ENCODE data around the gene FARS2. TPM values are rescaled to one million over a fixed set of nuclear protein-coding genes. Genes with fewer than 3 reads are reported as not detected.

Gene FARS2
- total RNA-seq, 4 donors from 2014 or later: 8.3 to 18.5 (median 13.0) TPM

DNA sequence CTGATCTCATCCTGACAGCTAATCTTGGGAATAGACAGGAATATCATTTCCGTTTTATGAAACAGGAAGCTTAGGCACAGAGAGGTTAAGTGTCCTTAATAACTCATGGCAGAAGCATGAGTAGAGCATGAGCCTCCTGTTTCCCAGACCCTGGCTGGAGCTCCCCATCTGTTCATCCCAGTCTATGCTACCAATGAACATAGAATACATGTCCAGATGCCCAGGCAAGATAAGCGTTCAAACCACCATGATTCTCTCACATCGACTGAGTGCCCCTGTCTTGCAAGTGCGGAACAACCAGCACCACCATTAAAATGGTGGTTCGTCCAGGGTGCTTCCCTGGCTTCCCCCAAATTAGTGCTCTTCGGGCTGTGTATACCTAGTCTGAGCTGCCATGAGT, 217.1 kb downstream of the FARS2 start:
- Histone ChIP-seq H3K27me3 (no peaks in the 10 kb centered on the region), H3K27ac (no peak overlapping the region), H3K4me1 (peaks cover 0 to 11% (median 0%) of the 10 kb centered on the region in 3 donors), H3K4me3 (no peak overlapping the region), H3K9me3 (no peaks in the 10 kb centered on the region), H3K36me3 (no peaks in the 10 kb centered on the region)
- intact Hi-C loops (cut with DNase I): no loop called here
- TF ChIP-seq POLR2A (IDR thresholded peaks at IDR 0.05): no peak
- TF ChIP-seq, protein P1, sequence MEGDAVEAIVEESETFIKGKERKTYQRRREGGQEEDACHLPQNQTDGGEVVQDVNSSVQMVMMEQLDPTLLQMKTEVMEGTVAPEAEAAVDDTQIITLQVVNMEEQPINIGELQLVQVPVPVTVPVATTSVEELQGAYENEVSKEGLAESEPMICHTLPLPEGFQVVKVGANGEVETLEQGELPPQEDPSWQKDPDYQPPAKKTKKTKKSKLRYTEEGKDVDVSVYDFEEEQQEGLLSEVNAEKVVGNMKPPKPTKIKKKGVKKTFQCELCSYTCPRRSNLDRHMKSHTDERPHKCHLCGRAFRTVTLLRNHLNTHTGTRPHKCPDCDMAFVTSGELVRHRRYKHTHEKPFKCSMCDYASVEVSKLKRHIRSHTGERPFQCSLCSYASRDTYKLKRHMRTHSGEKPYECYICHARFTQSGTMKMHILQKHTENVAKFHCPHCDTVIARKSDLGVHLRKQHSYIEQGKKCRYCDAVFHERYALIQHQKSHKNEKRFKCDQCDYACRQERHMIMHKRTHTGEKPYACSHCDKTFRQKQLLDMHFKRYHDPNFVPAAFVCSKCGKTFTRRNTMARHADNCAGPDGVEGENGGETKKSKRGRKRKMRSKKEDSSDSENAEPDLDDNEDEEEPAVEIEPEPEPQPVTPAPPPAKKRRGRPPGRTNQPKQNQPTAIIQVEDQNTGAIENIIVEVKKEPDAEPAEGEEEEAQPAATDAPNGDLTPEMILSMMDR (IDR thresholded peaks at IDR 0.05): no peak
- 94 to 96% methylated on average over 6 of the region's 6 CpGs for WGBS, 2 donors
- DNase-seq: no peak

DNA sequence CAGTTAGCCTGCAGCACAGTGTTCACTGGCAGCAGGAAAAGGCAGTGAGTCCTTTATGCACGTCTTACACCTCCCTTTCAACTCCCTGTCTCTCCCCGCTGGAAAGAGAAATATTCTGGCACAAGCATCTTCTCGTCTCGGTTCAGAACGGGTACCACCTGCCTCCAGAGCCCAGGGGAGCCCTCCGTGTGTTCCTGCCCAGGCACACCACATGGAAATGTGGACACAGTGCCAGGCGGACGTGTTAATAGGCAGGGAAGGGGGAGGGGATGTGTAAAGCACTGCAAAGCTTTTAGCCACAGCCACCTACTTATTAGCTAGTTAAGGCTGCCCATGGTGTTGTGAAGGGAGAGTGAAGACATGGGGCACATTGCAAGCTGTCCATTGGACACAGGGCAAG, 219.7 kb downstream of the FARS2 start:
- Histone ChIP-seq H3K27me3 (no peaks in the 10 kb centered on the region), H3K9me3 (no peaks in the 10 kb centered on the region), H3K4me3 (peak overlapping the region in 2 of 4 donors; percentile 8 to 19), H3K4me1 (peaks cover 0 to 11% (median 0%) of the 10 kb centered on the region in 3 donors), H3K27ac (no peak overlapping the region), H3K36me3 (no peaks in the 10 kb centered on the region)
- DNase-seq: no peak
- WGBS, 2 donors: 39 to 49% methylated on average over 5 to 6 of the region's 8 CpGs
- intact Hi-C loops (cut with DNase I): no loop called here
- TF ChIP-seq POLR2A (IDR thresholded peaks at IDR 0.05): no peak
- TF ChIP-seq, protein P1 (IDR thresholded peaks at IDR 0.05): no peak

DNA sequence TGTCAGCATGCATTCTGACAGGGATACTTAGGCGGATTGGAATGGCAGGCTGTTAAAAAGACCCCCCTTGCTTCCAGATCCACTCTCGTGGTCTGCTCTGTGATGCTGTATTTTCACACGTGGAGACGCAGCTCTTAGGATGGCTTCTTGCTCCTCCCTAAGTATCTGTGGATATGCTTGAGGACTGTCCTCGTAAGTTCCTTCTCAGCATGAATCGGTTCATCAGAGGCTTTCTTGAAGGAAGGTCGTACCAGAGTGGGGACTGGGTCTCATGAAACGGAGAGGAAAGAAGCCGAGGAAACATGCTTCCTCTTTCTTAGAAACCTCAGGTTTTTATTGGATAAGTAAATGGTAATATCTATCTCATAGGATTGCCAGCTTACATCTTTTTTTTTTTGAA, 220.4 kb downstream of the FARS2 start:
- TF ChIP-seq POLR2A (IDR thresholded peaks at IDR 0.05): no peak
- TF ChIP-seq, protein P1 (IDR thresholded peaks at IDR 0.05): no peak
- H3K27ac ChIP-seq: no peak overlapping the region
- H3K4me3 ChIP-seq: no peak overlapping the region
- no peaks in the 10 kb centered on the region for H3K27me3 ChIP-seq
- peaks cover 0 to 11% (median 0%) of the 10 kb centered on the region in 3 donors for H3K4me1 ChIP-seq
- no peaks in the 10 kb centered on the region for H3K36me3 ChIP-seq
- no peak for DNase-seq
- WGBS, 2 donors: 86 to 87% methylated on average over 9 of the region's 9 CpGs
- intact Hi-C loops (cut with DNase I): no loop called here
- H3K9me3 ChIP-seq: no peaks in the 10 kb centered on the region

DNA sequence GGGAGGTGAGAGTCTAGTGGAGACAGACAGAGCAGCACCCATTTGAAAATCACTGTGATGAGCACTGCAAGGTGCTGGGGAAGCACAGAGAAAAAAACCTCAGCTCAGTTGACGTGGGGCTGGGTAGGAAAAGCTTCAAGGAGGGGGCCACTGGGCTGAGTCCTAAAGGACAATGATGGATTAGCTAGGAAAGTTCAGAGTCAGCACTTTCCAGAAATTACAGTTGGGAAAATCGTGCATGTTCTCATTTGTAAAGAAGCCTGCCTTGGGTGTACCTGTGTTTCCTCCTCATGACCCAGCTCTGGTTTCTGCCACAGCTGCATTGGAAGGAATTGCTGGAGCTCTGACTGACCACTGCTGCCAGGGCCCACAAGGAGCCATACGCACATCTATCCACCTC, 221.3 kb downstream of the FARS2 start:
- Histone ChIP-seq H3K4me1 (peaks cover 0 to 11% (median 0%) of the 10 kb centered on the region in 3 donors), H3K9me3 (no peaks in the 10 kb centered on the region), H3K27me3 (no peaks in the 10 kb centered on the region), H3K36me3 (peaks cover 0 to 9% (median 0%) of the 10 kb centered on the region in 3 donors), H3K27ac (no peak overlapping the region), H3K4me3 (no peak overlapping the region)
- DNase-seq: no peak
- WGBS, 2 donors: 79 to 84% methylated on average over 3 of the region's 3 CpGs
- intact Hi-C loops (cut with DNase I): no loop called here
- TF ChIP-seq POLR2A (IDR thresholded peaks at IDR 0.05): no peak
- TF ChIP-seq, protein P1 (IDR thresholded peaks at IDR 0.05): no peak

DNA sequence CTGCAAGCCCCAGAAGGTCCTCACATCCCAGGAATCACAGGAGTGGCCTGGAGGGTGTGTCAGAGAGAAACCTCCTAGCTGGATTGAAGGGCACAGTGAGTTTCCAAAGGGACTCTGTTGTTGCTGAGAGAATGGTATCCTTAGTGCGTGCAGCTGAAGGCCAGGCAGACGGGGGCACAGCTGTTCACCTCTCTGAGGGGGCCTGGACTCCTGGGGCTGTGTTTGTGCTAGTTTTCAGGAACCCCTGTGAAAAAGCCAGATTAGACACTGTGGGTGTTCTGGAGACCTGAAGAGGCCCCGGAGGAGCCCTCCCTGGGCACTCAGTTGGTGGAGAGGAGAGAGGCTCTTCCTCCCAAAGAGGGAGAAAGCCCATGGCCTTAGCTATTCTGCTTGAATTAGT, 223.4 kb downstream of the FARS2 start:
- H3K36me3 ChIP-seq: peaks cover 0 to 11% (median 0%) of the 10 kb centered on the region in 3 donors
- no peak overlapping the region for H3K27ac ChIP-seq
- intact Hi-C loops (cut with DNase I): no loop called here
- H3K9me3 ChIP-seq: no peaks in the 10 kb centered on the region
- TF ChIP-seq, protein P1 (IDR thresholded peaks at IDR 0.05): no peak
- no peak for TF ChIP-seq POLR2A (IDR thresholded peaks at IDR 0.05)
- peaks cover 0 to 11% (median 0%) of the 10 kb centered on the region in 3 donors for H3K4me1 ChIP-seq
- WGBS, 2 donors: 83 to 100% methylated on average over 1 to 3 of the region's 3 CpGs
- H3K4me3 ChIP-seq: no peak overlapping the region
- DNase-seq: no peak
- H3K27me3 ChIP-seq: no peaks in the 10 kb centered on the region

All from esophagus squamous epithelium (tissue), 5 donors.